GM12878 (cell line): ENCODE measurements around the gene B4GALT4. TPM values are rescaled to one million over a fixed set of nuclear protein-coding genes. Genes with fewer than 3 reads are reported as not detected.
"Not testable (repeated sequence)": the region's sequence is repeated elsewhere in the genome, so short reads cannot be mapped to it uniquely, and the experiment has no call there.

ENCODE experiments used
- ATAC-seq: fragments of 200-7000 bp; cut with Tn5 transposase; 3 replicates; pipeline ENCODE4 v1.9.1; 2020; ENCODE audit warnings: mild to moderate bottlenecking, moderate library complexity
- BruUV-seq: library from RNA; stranded (reverse); fragments of 400-500 nt; replicated peaks from 2 replicates; lab custom pipeline; 2021; lab: Mats Ljungman, UMichigan
- CTCF ChIA-PET: fragments of 300-600 bp; sonication (Branson Sonifier 250); formaldehyde crosslinking; extraction: SDS; loops from one replicate; lab custom pipeline; 2021; ENCODE audit warnings: inconsistent platforms; lab: Yijun Ruan, JAX
- POLR2A ChIA-PET: fragments of 350-600 bp; formaldehyde crosslinking; extraction: SDS; loops from one replicate; lab custom pipeline; 2021; ENCODE audit warnings: inconsistent platforms; lab: Charles Lee
- RAD21 ChIA-PET: fragments of 300-600 bp; sonication (Branson Sonifier 250); formaldehyde crosslinking; loops from one replicate; lab custom pipeline; 2023; ENCODE audit warnings: antibody characterized with exemption; ENCODE audit not compliant: unreplicated experiment; lab: Charles Lee
- SMC1A ChIA-PET: fragments of 300-600 bp; sonication (Branson Sonifier 250); formaldehyde crosslinking; loops from one replicate; lab custom pipeline; 2023; ENCODE audit not compliant: unreplicated experiment, uncharacterized antibody; lab: Charles Lee
- DNase-seq: peaks from one replicate; pipeline ENCODE4 v3.0.0-alpha.2; 2011; ENCODE audit warnings: low read depth, low spot score
- FAIRE-seq: peaks from 3 replicates; lab custom pipeline; 2011; peaks lifted over from hg19 to GRCh38; lab: Jason Lieb, UNC
- H2AFZ ChIP-seq: 2 replicates; pipeline ENCODE4 v1.6.0; 2011; ENCODE audit warnings: low read depth, low read length, control low read depth; ENCODE audit not compliant: control insufficient read depth
- H3K27ac ChIP-seq: 2 replicates; pipeline ENCODE4 v1.5.1; 2011; ENCODE audit warnings: control low read depth; ENCODE audit not compliant: control insufficient read depth, insufficient read depth
- H3K27me3 ChIP-seq, 2 experiments: replicated peaks in 1 of 2; 2 replicates each; pipeline versions ENCODE4 v1.6.0 to v1.6.1; 2011; ENCODE audit warnings: low read length in 1 of 2; ENCODE audit not compliant: control insufficient read depth in 2 of 2, insufficient read depth in 2 of 2
- H3K36me3 ChIP-seq, 2 experiments: 2 replicates each; pipeline ENCODE4 v1.5.1; 2011; ENCODE audit warnings: low read length in 1 of 2; ENCODE audit not compliant: control insufficient read depth in 2 of 2, insufficient read depth in 2 of 2
- H3K4me1 ChIP-seq: 2 replicates; pipeline ENCODE4 v1.6.1; 2011; ENCODE audit warnings: mild to moderate bottlenecking, low read length, moderate library complexity, mixed read lengths; ENCODE audit not compliant: control insufficient read depth, insufficient read depth
- H3K4me2 ChIP-seq: 2 replicates; pipeline ENCODE4 v1.6.0; 2011; ENCODE audit warnings: control low read depth; ENCODE audit not compliant: control insufficient read depth, insufficient read depth
- H3K4me3 ChIP-seq: fragments of 200-600 bp; sonication (generic); 2 replicates; pipeline ENCODE4 v1.5.1; 2016
- H3K79me2 ChIP-seq: 2 replicates; pipeline ENCODE4 v1.6.0; 2011; ENCODE audit warnings: low read length; ENCODE audit not compliant: control insufficient read depth, insufficient read depth
- H3K9ac ChIP-seq: 2 replicates; pipeline ENCODE4 v1.8.0; 2011; ENCODE audit warnings: low read length, control low read depth, mixed read lengths; ENCODE audit not compliant: control insufficient read depth, insufficient read depth
- H3K9me3 ChIP-seq: replicated peaks from 3 replicates; pipeline ENCODE4 v1.5.1; 2011; ENCODE audit warnings: mild to moderate bottlenecking, low read length; ENCODE audit not compliant: control insufficient read depth, insufficient read depth
- H4K20me1 ChIP-seq: 2 replicates; pipeline ENCODE4 v1.6.0; 2011; ENCODE audit not compliant: control insufficient read depth, insufficient read depth
- IKZF1 ChIP-seq: fragments of 450-650 bp; conservative IDR thresholded peaks from 2 replicates; pipeline ENCODE4 v1.6.1; 2017; ENCODE audit warnings: antibody characterized with exemption, mild to moderate bottlenecking
- SMC3 ChIP-seq: IDR thresholded peaks from 2 replicates; pipeline ENCODE4 v1.6.1; 2011; ENCODE audit warnings: low read length, improper control_type of control experiment, borderline replicate concordance
- WGBS: methylation state at CpG from one replicate; pipeline ENCODE4 v1.1.6; 2016; ENCODE audit warnings: low lambda C conversion rate; ENCODE audit not compliant: insufficient replicate concordance, insufficient coverage; ENCODE audit errors: missing lambda C conversion rate; 5-methylcytosine and 5-hydroxymethylcytosine counted together
- in situ Hi-C: fragments of 300-500 bp; cut with MboI; formaldehyde crosslinking; loops from 9 replicates; pipeline ENCODE4 v1.14.3; 2018; ENCODE audit warnings: mixed read lengths
- intact Hi-C: fragments of 100-400 bp; cut with micrococcal nuclease; formaldehyde crosslinking; loops from one replicate; pipeline ENCODE4 v1.14.2; 2022; ENCODE audit not compliant: unreplicated experiment
- polyA plus RNA-seq, 11 experiments: library from polyadenylated mRNA; depleted of rRNA in 4 of 11; unstranded in 6 of 11; stranded (reverse) in 5 of 11; fragments of >200 nt; fragmentation: Nextera tagmentation in 4 of 11; fragmentation: Illumina TruSeq in 1 of 11; extraction: Ambion mirVana in 4 of 11; extraction: Trizol in 1 of 11; gene quantifications; 1 replicate in 1 of 11; 2 replicates in 10 of 11; pipeline versions ENCODE4 v1.2.1 to v1.2.3, GENCODE V29; 2011 to 2016; ENCODE audit warnings: inconsistent platforms in 2 of 11, missing spikeins in 2 of 11, low read depth in 1 of 11
- total RNA-seq, 4 experiments: library from RNA; depleted of rRNA in 3 of 4; stranded (reverse); fragments of >200 nt in 3 of 4; fragmentation: Illumina TruSeq in 1 of 4; extraction: Trizol in 1 of 4; gene quantifications; 2 replicates each; pipeline versions ENCODE4 v1.2.1 to v1.2.3, GENCODE V29; 2013 to 2021

The B4GALT4 gene
- total and polyA plus RNA-seq, 10 of the 15 experiments (the other 5 are each of a cell fraction or from before 2014, with no cell fraction given), result 8.8 to 16.7 (median 13.1) TPM

- no peak for TF ChIP-seq IKZF1
These were observed 36.0 kb upstream of the B4GALT4 start (continued) for GRCh38 chr3:119276680-119277079.

- WGBS, result 46% methylated on average over 2 of the region's 2 CpGs
- in situ Hi-C loops, intact Hi-C loops: not testable (repeated sequence)
These were observed 29.5 kb upstream of the B4GALT4 start for GRCh38 chr3:119270212-119270611.

GRCh38 chr3:119261055-119261454 lies 20.4 kb upstream of the B4GALT4 start:
- WGBS, result 82% methylated on average over 6 of the region's 6 CpGs
- POLR2A ChIA-PET, result interaction anchor here (0.6 kb wide), 1 partner anchor 963 kb away, joined by 11 read pairs; no protein-coding TSS in a partner anchor
- FAIRE-seq (no peak), ATAC-seq (no peak), DNase-seq (no peak)
- no peaks in the 10 kb centered on the region for H4K20me1 ChIP-seq
- H3K4me2 ChIP-seq, result no peak overlapping the region
- H3K27me3 ChIP-seq, result no peaks in the 10 kb centered on the region
- no peaks in the 10 kb centered on the region for H3K79me2 ChIP-seq
- SMC1A ChIA-PET, result interaction anchor here (1.2 kb wide), 1 partner anchor 378 kb away, joined by 3 read pairs; no protein-coding TSS in a partner anchor
- H2AFZ ChIP-seq, result no peak overlapping the region
- no TSS peak for BruUV-seq
- RAD21 ChIA-PET, result no interaction called here
- in situ Hi-C loops (no loop called here), intact Hi-C loops (no loop called here)
- no peak overlapping the region for H3K9ac ChIP-seq
- H3K27ac ChIP-seq, result no peak overlapping the region
- CTCF ChIA-PET, result no interaction called here
- H3K4me1 ChIP-seq, result peaks cover 10% of the 10 kb centered on the region; the same call in 1 of the 2 replicates
- H3K36me3 ChIP-seq, result no peaks in the 10 kb centered on the region
- TF ChIP-seq SMC3, result no peak
- peaks cover 2% of the 10 kb centered on the region; the same call in 1 of the 3 replicates for H3K9me3 ChIP-seq
- H3K4me3 ChIP-seq, result no peak overlapping the region

More at GRCh38 chr3:119270212-119270611, 29.5 kb upstream of the B4GALT4 start:
- H3K4me3 ChIP-seq, BruUV-seq, ATAC-seq, H3K36me3 ChIP-seq, H3K27ac ChIP-seq, H3K4me1 ChIP-seq, H2AFZ ChIP-seq, H3K27me3 ChIP-seq, POLR2A ChIA-PET, H3K79me2 ChIP-seq, DNase-seq, FAIRE-seq, H4K20me1 ChIP-seq, H3K4me2 ChIP-seq, H3K9me3 ChIP-seq, H3K9ac ChIP-seq, RAD21 ChIA-PET: not testable (repeated sequence)
- ChIA-PET SMC1A (interaction anchor here (2.0 to 3.2 kb wide), 2 partner anchors 290 to 411 kb away, joined by 4 to 13 read pairs; partner anchors contain the start of gene CD80), CTCF (interaction anchor here (4.6 kb wide), 1 partner anchor 83 kb away, joined by 30 read pairs; no protein-coding TSS in a partner anchor)
